Stomach (tissue), 4 donors: ENCODE results near the gene DLGAP1.

ENCODE experiments used
- CTCF ChIP-seq, 7 experiments: fragments of 450-650 bp in 4 of 7; fragments of 200-600 bp in 3 of 7; sonication (generic) in 3 of 7; IDR thresholded peaks; one replicate each; pipeline ENCODE4 v1.5.1; 2016 to 2019; ENCODE audit warnings: antibody characterized with exemption in 7 of 7, control low read depth in 2 of 7, mild to moderate bottlenecking in 1 of 7
- EP300 ChIP-seq: sonication (generic); formaldehyde crosslinking; IDR thresholded peaks from one replicate; pipeline ENCODE4 v1.6.1; 2017; ENCODE audit warnings: antibody characterized with exemption
- POLR2A ChIP-seq, 4 donors: fragments of 450-650 bp; IDR thresholded peaks; one replicate each; pipeline ENCODE4 v1.6.1; 2016; ENCODE audit warnings: antibody characterized with exemption in 4 of 4, control low read depth in 2 of 4, mild to moderate bottlenecking in 1 of 4, moderate library complexity in 1 of 4
- POLR2AphosphoS5 ChIP-seq, 3 donors: sonication (generic); formaldehyde crosslinking; IDR thresholded peaks; one replicate each; pipeline ENCODE4 v1.6.1; 2016; ENCODE audit warnings: antibody characterized with exemption in 3 of 3

- no peak for TF ChIP-seq CTCF (IDR thresholded peaks at IDR 0.05)
- TF ChIP-seq POLR2AphosphoS5 (IDR thresholded peaks at IDR 0.05) = no peak
- TF ChIP-seq POLR2A (IDR thresholded peaks at IDR 0.05) = no peak
- TF ChIP-seq EP300 = no peak
Measured at GRCh38 chr18:3914833-3915610, 540.1 kb downstream of the DLGAP1 start.
